HG03066 (cell line): ENCODE measurements around the gene TRIM29.
"Not testable (repeated sequence)": the region's sequence is repeated elsewhere in the genome, so short reads cannot be mapped to it uniquely, and the experiment has no call there.

Source experiments
- ATAC-seq: cut with Tn5 transposase; IDR thresholded peaks from one replicate; pipeline ENCODE4 v1.9.1; 2021; ENCODE audit warnings: low read depth; ENCODE audit not compliant: unreplicated experiment

TRIM29 gene

DNA sequence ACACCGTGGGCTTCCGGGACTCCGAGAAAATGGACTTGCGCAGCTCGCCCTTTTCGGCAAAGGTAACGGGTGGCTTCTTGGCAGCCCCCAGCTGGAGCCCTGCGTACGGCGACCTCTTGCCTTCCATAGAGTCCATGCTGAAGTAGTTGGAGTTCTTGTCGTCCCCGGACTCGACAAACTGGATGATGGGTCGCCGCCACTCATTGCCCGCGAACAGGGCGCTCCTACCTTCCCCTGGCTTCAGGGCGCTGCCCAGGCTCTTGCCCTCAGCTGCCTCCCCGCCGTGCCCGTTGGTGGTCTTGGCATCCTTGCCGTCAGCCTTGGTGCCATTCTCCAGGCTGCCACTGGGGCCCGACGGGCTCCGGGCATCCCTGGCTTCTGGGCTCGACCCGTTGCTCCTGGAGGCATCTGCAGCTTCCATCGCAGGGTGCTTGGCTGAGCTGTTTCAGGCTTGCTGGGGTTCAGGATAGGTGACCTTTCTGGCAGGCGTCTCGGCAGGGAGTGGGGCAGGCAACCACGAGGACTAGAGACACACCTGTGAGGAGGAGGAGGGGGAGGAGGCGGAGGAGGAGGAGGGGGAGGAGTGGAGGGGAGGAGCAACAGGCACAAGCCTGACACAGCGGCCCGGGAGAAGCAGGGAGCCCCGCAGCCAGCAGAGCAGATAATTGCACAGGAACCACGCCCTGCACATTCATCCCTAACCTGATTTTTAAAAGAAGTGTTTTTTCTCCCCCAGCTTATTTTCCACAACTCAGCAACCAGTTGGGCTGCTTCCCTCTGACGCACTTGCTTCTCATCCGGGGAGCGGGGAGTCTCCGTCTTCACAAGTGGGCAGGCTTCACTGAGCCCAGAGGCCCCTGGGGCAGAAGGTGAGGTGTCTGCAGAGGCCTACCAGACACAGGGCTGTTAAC, at the start of gene TRIM29:
Gene TRIM29, minus strand, starts transcription at position 503 of the 911 bp plus-strand sequence. Its CDS starts 82 bp downstream, at position 421.
- ATAC-seq = no peak

GRCh38 chr11:120186774-120187591, 49.1 kb upstream of the TRIM29 start:
- ATAC-seq = no peak

DNA sequence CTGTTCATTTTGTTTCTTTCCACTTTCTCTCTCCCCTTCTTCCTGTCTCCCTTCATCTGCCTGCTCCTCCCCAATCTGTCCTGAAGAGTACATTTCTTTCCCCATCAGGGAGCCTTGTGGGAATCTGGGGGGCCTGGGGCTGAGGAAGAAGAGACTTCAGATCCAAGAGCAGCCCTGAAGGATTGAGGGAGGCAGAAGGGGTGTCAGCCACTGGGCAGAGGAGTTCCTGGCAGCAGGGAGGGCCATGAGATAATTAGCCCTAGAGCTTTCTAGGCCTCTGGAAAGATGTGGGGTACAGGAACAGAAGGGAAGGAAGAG, 48.5 kb upstream of the TRIM29 start:
- no peak for ATAC-seq

DNA sequence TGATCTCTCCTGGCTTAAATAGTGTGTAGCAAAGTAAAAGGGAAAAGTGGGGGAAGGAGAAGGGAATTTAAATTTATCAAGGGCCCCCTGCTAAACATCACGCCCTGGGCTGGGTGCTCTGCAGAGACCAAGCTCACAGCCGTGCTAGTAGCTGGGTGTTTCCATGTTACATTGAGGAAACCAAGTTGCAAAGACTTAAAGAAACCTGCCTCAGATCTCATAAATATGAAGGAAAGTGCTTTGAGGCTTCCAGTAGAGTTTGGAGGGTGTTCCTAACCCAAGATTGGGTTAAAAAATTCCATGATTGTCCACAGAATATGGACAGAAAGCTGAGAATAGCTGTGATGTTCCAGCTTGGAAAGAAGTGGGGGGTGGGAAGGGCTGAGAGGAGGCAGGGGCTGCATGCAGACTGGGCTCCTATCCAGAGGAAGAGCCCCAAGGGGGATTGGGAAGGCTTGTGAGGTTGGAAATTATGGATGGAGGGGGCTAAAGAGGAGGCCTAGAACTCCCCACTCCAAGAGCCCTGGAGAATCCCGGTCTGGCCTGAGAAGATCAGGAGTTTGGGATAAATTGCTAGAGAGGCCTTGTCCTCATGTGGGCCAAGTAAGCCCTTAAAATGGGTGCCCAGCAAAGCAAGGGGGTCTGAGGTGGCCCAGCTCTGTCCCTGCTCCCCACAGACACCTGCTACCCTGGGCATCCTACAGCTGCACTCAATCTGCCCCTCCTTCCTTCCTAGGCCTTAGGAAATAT, 48.0 kb upstream of the TRIM29 start:
- ATAC-seq = no peak

DNA sequence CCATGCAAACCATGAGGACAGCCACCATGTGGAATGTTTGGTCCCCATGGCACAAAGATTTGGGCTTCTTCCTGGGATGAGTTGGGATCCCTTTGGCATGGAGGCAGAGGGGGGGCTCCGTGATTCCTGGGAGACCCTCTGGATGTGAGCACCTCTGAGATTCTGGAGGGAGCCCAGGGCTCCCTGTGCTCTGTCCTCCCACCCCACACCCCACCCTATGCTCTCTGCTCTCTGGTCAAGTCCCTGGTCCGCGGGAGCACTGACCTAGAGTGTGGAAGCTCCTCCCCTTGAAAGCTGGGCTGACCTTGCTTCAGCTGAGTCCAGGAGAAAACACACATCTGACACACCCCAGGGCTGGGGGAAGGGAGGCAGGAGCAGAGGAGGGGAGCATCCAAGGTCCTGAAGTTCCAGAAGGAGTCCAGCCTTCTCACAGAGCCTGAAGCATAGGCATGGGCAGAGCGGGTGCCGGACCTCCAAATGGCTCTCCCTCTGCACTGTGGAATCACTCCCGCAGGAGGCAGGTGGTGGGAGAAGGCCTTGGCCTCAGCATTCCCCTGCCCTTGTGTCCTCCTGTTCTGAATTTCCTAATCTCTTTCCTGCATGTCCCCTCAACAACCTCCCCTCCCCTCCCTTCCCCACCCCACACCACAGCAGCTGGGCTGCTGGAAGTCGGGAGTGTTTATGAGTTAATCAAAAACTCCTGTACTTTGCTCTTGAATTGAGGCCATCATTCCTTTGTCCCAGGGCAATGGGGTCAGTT, 47.2 kb upstream of the TRIM29 start:
- no peak for ATAC-seq

- no peak for ATAC-seq
These were observed 46.5 kb upstream of the TRIM29 start for GRCh38 chr11:120184371-120184945.

GRCh38 chr11:120183701-120184141, 45.8 kb upstream of the TRIM29 start:
- no peak for ATAC-seq

- no peak for ATAC-seq
These were observed 45.0 kb upstream of the TRIM29 start for GRCh38 chr11:120182790-120183491.

DNA sequence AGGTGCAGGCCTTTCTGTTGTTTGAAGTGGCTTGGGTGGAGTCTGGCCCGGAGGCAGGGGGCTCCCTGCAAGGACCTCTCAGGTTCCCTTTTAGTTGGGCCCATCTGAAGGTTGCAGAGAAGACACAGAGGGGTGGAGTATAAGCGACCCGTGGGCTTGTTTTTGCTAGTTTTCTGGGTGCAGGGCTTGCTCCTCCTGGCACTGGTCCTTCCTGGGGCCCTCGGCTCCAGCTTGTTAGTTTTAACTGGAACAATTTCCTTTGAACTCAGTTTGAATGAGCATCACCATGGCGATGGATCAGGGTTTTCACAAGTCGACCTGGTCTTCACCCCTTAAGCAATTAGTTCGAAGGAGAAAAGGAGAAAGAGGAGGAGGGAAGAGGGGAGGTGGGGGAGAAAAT, 44.5 kb upstream of the TRIM29 start:
- no peak for ATAC-seq

GRCh38 chr11:120181376-120181975, 43.6 kb upstream of the TRIM29 start:
- ATAC-seq = no peak

GRCh38 chr11:120180551-120181232, 42.8 kb upstream of the TRIM29 start:
- ATAC-seq = no peak

GRCh38 chr11:120180063-120180462, 42.1 kb upstream of the TRIM29 start:
- not testable (repeated sequence) for ATAC-seq

DNA sequence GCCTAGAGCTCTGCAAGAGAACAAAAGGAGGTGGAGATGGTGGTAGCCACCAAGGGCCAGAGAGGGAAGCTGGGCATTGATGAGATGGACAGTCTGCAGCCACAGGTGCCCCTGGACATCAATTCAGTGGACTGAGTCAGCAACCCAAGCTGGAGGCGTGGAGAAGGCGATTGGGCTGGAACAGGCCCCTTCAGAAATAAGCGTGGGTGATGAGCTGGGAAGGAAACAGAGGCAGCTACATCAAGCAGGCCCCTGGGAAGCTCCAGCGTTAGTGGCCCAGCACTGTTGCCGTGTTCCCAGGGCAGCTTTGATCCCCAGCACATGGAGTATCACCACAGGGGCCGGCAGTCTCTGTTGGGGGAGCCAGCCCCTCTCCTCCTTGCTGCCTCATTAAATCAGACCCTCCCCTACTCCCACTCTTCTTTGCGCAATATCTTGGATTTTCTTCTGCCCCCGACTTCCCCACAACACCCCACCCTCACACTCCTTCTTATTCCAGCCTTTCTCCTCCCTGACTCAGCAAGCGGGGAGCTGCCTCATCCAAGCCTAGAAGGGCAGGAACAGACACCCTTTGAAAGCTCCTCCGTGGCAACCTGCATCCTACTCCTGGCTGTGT, 41.3 kb upstream of the TRIM29 start:
- ATAC-seq = no peak

DNA sequence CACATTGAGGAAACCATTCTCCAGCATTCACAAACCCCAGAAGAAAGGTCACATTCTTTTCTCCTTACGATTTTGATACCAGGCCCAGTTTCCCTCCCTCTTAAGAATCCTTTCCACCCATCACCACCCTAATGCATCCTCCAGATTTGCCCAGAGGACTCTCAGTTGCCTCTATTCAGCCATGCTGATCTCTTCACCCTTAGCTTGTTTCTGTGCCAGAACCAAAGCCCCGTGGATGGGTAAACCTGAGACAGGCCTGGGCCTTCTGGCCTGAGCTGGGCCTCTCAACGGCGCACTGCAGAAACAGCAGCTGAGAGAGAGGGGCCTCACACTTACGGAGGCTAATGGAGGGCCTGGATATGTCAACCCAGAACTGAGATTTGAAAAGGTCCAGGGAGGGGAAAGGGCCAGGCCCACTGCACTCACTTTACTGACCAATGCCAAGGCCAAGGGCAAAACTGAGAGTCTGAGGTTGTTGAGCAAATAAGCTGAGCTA, 40.7 kb upstream of the TRIM29 start:
- ATAC-seq = no peak

- ATAC-seq = no peak
These were observed 37.0 kb upstream of the TRIM29 start for GRCh38 chr11:120174866-120175265.

DNA sequence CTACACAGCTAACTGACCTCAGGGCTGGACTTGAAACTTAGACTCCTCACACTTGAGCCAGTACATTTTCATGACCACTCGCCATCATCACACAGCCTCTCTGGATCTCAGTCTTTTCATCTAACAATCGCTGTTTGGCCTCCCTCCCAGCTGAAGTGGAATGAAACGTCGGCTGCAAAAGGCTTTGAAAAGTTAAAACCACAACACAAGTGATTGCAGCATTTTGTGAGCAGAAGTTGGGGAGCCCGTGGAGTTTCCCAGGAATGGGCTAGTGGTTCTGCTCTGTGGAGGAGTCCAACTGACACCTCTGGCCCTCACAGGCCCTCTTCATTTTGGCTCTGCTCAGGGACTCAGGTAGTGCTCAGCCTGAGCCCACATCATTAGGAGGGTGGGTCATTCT, 35.9 kb upstream of the TRIM29 start:
- ATAC-seq = no peak

DNA sequence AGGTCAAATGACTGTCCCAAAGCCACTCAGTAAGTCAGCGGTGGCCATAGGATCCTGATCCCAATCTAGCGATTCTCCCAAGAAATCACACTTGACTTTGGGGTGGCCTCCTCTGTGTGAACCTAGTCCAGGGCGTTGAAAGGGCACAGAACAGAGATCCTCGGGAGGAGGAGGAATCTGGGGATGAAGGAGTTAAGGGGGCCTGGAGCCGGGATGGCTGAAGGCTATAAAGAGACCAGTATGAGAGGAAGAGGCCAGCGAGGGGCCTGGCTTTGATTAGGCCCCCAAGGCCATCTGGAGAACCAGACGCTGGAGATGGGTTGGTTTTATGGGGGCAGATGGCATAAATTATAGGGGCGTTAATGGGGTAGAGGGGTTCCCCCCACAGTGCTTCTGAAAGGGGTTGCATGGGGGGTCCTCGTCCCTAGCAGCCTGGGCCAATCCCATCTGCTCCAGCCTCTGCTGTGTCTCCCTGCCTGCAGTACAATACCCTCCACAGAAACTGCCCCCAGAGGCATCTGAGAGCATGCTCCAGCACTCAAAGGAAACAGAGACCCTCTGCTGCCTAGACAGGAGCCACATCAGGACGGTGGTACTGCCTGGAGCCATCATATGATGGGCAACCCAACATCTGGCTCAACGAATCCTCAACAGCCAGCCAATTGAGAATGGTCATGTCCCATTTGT, 35.2 kb upstream of the TRIM29 start:
- ATAC-seq = no peak
